ENCODE results near the gene SNX4. TPM values are rescaled to one million over a fixed set of nuclear protein-coding genes. Genes with fewer than 3 reads are reported as not detected.

SNX4 gene
- polyA plus RNA-seq, 1 donor (not counting 4 experiments of a cell fraction or from before 2014, with no cell fraction given) = 17.9 TPM

- DNase-seq (ENCODE audit: low read depth, low spot score) (no peak), FAIRE-seq (no peak)
- Histone ChIP-seq H3K4me2 (ENCODE audit: control insufficient read depth, extremely low read depth, insufficient read depth, low read depth, low read length) (no peak overlapping the region), H3K4me3 (ENCODE audit: control insufficient read depth in 2 of 3, extremely low read depth in 1 of 3, insufficient read depth in 2 of 3, low read depth in 1 of 3, low read length in 3 of 3) (no peak overlapping the region), H3K9ac (ENCODE audit: control insufficient read depth, extremely low read depth, insufficient read depth, low read length) (no peak overlapping the region), H2AFZ (ENCODE audit: control insufficient read depth, low read length) (no peak overlapping the region), H3K79me2 (ENCODE audit: control insufficient read depth, insufficient read depth, low read length) (no peaks in the 10 kb centered on the region), H3K27ac (ENCODE audit: control insufficient read depth, insufficient read depth, low read length) (no peak overlapping the region), H3K4me1 (ENCODE audit: control insufficient read depth, extremely low read depth, insufficient read depth, low read length) (peaks cover 10% of the 10 kb centered on the region), H4K20me1 (ENCODE audit: control insufficient read depth, extremely low read depth, insufficient read depth, low read length) (no peaks in the 10 kb centered on the region), H3K27me3 (ENCODE audit: control insufficient read depth, extremely low read depth, insufficient read depth, low read length) (no peaks in the 10 kb centered on the region), H3K36me3 (ENCODE audit: control insufficient read depth in 2 of 2, extremely low read depth in 1 of 2, insufficient read depth in 2 of 2, low read length in 2 of 2) (no peaks in the 10 kb centered on the region), H3K9me3 (ENCODE audit: control insufficient read depth, low read depth, low read length) (no peaks in the 10 kb centered on the region), H3K9me1 (ENCODE audit: control insufficient read depth, extremely low read depth, insufficient read depth, low read length) (no peaks in the 10 kb centered on the region)
- dilution Hi-C loops (cut with MboI; ENCODE audit: extremely low pct_ligation_motif_present, low sequenced_read_pairs) = no loop called here
- no peak for TF ChIP-seq EZH2 (IDR thresholded peaks at IDR 0.05; ENCODE audit: low read length)
- TF ChIP-seq, protein P1, sequence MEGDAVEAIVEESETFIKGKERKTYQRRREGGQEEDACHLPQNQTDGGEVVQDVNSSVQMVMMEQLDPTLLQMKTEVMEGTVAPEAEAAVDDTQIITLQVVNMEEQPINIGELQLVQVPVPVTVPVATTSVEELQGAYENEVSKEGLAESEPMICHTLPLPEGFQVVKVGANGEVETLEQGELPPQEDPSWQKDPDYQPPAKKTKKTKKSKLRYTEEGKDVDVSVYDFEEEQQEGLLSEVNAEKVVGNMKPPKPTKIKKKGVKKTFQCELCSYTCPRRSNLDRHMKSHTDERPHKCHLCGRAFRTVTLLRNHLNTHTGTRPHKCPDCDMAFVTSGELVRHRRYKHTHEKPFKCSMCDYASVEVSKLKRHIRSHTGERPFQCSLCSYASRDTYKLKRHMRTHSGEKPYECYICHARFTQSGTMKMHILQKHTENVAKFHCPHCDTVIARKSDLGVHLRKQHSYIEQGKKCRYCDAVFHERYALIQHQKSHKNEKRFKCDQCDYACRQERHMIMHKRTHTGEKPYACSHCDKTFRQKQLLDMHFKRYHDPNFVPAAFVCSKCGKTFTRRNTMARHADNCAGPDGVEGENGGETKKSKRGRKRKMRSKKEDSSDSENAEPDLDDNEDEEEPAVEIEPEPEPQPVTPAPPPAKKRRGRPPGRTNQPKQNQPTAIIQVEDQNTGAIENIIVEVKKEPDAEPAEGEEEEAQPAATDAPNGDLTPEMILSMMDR (optimal IDR thresholded peaks at IDR 0.05 in 1 of 3, IDR thresholded peaks at IDR 0.05 in 1 of 3, conservative IDR thresholded peaks at IDR 0.05 in 1 of 3; ENCODE audit: extremely low read depth in 1 of 3, insufficient read depth in 2 of 3, low read length in 3 of 3) = no peak
Measured at GRCh38 chr3:125434582-125435011, 85.4 kb downstream of the SNX4 start.

DNA sequence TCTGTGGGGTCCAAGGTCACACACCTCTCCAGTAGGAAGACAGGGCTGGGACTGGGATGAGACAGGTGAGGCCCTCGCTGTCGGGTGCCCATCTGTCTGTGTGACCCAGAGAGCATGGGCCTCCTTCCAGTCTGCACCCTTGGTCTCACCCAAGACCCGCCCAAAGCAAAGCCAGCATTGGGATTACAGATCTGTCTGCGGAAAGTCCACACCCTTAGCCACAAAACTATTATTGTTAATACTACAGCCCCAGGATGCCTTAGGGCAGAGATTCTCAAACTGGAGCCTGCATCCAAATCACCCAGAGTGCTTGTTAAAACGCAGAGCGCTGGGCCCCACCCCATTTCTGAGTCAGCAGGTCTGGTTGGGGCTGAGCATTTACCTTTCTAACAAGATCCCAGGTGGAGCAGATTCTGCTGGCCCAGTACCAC lies 86.4 kb downstream of the SNX4 start:
- dilution Hi-C loops (cut with MboI; ENCODE audit: extremely low pct_ligation_motif_present, low sequenced_read_pairs) = no loop called here
- FAIRE-seq (peak; percentile 83), DNase-seq (ENCODE audit: low read depth, low spot score) (peak; percentile 73)
- Histone ChIP-seq H3K36me3 (ENCODE audit: control insufficient read depth in 2 of 2, extremely low read depth in 1 of 2, insufficient read depth in 2 of 2, low read length in 2 of 2) (no peaks in the 10 kb centered on the region), H3K27ac (ENCODE audit: control insufficient read depth, insufficient read depth, low read length) (no peak overlapping the region), H3K4me3 (ENCODE audit: control insufficient read depth in 2 of 3, extremely low read depth in 1 of 3, insufficient read depth in 2 of 3, low read depth in 1 of 3, low read length in 3 of 3) (no peak overlapping the region), H2AFZ (ENCODE audit: control insufficient read depth, low read length) (no peak overlapping the region), H3K4me2 (ENCODE audit: control insufficient read depth, extremely low read depth, insufficient read depth, low read depth, low read length) (peak overlapping the region; percentile 48), H3K9me1 (ENCODE audit: control insufficient read depth, extremely low read depth, insufficient read depth, low read length) (no peaks in the 10 kb centered on the region), H3K9me3 (ENCODE audit: control insufficient read depth, low read depth, low read length) (no peaks in the 10 kb centered on the region), H3K4me1 (ENCODE audit: control insufficient read depth, extremely low read depth, insufficient read depth, low read length) (peaks cover 10% of the 10 kb centered on the region), H3K27me3 (ENCODE audit: control insufficient read depth, extremely low read depth, insufficient read depth, low read length) (no peaks in the 10 kb centered on the region), H3K79me2 (ENCODE audit: control insufficient read depth, insufficient read depth, low read length) (no peaks in the 10 kb centered on the region), H4K20me1 (ENCODE audit: control insufficient read depth, extremely low read depth, insufficient read depth, low read length) (no peaks in the 10 kb centered on the region), H3K9ac (ENCODE audit: control insufficient read depth, extremely low read depth, insufficient read depth, low read length) (no peak overlapping the region)
- TF ChIP-seq EZH2 (IDR thresholded peaks at IDR 0.05; ENCODE audit: low read length) = no peak
- TF ChIP-seq, protein P1 (optimal IDR thresholded peaks at IDR 0.05 in 1 of 3, IDR thresholded peaks at IDR 0.05 in 1 of 3, conservative IDR thresholded peaks at IDR 0.05 in 1 of 3; ENCODE audit: extremely low read depth in 1 of 3, insufficient read depth in 2 of 3, low read length in 3 of 3) = no peak
